SW 1271 (cell line): ENCODE results near the gene TRIM51.
"Not testable (repeated sequence)": the region's sequence is repeated elsewhere in the genome, so short reads cannot be mapped to it uniquely, and the experiment has no call there.

Experiments
- DNase-seq, 2 experiments: peaks; one replicate each; lab custom pipeline; 2025; lab: John Stamatoyannopoulos, UW

The TRIM51 gene, protein sequence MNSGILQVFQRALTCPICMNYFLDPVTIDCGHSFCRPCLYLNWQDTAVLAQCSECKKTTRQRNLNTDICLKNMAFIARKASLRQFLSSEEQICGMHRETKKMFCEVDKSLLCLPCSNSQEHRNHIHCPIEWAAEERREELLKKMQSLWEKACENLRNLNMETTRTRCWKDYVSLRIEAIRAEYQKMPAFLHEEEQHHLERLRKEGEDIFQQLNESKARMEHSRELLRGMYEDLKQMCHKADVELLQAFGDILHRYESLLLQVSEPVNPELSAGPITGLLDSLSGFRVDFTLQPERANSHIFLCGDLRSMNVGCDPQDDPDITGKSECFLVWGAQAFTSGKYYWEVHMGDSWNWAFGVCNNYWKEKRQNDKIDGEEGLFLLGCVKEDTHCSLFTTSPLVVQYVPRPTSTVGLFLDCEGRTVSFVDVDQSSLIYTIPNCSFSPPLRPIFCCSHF

DNA sequence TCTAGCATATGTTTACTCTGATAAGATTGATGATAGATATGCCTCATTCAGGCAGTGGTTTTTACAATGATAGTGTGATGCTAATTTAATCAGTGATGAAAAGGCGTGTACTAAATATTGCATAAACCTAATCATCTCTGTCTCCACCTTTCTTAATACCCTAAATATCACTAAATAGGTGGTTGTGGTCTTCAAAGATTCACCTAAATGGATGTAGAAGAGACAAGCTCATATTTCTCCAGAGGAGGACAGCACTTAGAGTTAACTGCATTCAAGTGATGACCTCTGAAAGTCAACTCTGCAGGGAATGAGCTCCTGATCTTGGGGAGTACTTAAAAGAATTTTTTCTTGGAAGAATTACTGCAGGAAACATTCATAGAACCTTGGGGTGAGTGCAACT is at the start of gene TRIM51:
TSS of gene TRIM51 (plus strand) at position 301 of the 400 bp plus-strand sequence. CDS start 2,132 bp downstream, outside the sequence.
- DNase-seq, result not testable (repeated sequence)

DNA sequence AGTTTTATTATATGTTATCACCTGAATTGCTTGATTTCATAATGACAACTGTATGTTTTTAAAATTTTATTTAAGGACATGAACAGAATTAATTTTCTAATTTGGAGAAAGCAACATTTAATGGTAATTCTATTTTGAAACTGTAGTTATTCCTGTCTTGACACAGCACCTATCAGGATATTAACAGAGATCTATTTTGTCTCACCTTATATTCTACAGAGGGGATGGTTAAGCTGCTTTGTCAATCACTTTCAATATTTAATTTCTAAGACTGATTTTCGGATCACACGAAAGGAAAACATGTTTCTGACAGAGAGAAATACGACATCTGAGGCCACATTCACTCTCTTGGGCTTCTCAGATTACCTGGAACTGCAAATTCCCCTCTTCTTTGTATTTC is 44.6 kb upstream of the TRIM51 start, which contains the start of gene OR5D16:
TSS of gene OR5D16 (plus strand) at position 301 of the 400 bp plus-strand sequence. CDS start at position 301, 0 bp downstream.
- no peak for DNase-seq

DNA sequence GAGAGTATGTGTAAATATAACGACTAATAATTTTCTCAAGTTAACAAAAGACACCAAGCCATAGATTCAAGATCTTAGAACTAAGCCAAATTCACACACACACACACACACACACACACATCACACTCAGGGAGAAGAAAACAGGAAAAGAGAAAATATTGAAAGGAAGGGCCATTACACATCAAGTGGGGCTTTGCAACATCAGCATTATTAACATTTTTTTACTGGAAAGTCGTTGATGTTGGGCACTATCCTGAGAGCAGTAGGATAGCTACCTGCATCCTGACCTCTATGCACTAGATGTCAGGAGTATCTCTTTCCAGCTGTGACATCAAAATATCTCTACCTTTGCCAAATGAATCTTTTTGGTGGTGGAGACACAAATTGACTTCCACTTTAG is 35.6 kb upstream of the TRIM51 start:
- no peak for DNase-seq

DNA sequence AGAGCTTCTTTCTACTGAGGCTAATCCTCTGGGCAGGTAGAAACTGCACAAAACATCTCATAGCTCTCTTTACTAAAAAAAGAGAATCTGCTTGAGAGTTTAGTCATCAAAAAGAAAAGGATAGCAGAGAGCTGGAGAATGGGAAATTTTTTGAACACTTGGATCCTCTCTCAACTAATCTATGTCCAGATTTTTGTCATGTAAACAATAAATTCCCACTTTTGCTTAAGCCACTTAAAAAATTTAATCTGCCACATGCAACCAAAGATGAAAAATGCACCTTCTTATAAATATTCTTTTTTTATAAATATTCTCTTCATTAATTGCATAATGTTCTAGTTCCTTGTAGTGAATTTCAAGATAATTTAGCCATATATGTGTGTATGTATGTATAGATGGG is 34.1 kb upstream of the TRIM51 start:
- DNase-seq, result no peak

DNA sequence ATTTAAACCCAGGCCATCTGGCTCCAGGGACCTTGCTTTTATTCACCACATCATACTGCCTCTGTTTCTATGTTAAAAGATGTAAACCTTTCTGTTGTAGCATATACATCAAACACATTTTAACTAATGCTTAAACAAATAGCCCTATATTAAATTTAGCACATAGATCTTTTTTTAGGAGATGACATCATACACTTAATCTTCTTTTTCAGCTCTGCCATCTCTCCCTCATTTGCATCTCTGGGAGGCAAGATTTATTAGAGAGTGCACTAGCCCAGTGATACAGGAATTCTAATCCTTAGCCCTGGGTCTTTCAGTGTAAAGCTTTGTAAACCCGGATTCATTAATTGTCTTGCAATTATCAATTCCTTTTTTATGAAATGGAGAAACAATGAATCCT is 31.0 kb upstream of the TRIM51 start:
- no peak for DNase-seq

DNA sequence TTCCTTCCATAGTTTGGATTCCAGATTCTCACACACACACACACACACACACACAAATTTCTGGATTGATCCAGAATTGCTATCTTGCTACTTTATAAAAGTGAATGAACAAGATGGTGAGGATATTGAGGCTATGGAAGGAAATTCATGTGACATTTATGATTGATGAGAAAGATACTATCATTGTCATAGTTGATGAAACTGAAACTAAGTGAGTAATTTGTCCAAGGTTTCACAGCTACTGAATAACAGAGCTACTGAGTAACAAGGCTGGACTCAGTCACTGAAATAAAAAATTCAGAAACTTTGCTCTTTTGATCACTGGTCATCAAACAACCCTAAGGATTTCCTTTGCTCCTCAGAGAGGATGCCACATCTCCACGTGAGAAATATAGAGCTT is 28.4 kb upstream of the TRIM51 start:
- no peak for DNase-seq

DNA sequence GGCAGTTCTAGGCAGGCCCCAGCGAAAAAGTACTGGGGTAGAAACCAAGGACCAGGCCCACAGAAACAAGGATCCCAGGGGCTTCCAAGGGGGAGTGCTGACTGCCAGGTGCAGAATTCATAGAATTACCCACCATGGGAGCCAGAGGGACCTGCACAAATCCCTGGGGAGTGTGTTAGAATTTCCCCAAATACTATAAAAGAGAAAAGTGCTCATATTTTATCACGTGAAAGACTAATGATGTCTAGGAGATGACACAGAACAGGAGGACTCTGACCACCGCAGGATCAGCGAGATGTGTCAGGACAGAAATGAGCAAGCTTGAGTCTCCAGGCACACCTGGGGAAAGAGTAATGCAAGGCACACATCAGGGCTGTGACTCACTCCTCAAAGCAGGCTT is 15.7 kb upstream of the TRIM51 start:
- DNase-seq, result not testable (repeated sequence)

DNA sequence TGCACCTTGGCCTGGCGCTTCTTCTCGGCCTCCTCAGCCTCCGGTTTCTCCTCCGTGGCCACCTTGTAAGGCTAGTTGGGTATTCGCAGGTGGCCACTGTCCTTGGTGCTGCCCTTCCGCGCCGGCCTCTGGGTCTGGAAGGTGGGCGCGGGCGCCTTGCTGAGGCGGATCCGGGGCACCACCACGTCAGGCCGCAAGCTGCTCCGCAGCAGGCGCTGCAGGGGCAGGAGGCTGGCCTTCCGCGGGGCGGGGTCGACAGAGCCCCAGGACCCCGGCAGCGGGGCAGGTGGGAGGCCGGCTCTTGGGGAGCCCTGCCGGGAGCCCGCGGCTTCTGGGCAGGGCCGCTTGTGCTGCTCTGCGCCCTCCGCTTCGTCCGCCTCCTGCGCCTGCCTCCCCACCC is 10.4 kb upstream of the TRIM51 start:
- not testable (repeated sequence) for DNase-seq

DNA sequence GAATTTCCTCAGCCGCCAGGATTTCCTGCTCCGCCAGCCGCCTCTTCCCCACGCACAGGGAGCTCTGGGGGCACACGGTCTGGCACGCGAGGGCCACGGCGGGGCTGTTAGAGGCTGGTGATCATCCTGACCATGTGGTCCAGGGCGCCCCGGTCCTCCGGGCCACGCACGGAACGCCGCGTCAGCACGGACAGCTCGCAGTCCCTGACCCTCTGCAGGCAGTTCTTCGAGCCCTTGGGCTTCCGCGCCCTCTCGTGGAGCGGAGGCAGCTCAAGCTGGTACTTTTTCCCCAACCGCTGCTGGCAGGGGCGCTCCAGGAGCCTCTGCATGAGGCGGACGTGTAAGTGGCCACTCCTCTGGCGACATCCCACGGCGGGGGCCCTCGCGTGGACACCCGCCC is 10.0 kb upstream of the TRIM51 start:
- not testable (repeated sequence) for DNase-seq

DNA sequence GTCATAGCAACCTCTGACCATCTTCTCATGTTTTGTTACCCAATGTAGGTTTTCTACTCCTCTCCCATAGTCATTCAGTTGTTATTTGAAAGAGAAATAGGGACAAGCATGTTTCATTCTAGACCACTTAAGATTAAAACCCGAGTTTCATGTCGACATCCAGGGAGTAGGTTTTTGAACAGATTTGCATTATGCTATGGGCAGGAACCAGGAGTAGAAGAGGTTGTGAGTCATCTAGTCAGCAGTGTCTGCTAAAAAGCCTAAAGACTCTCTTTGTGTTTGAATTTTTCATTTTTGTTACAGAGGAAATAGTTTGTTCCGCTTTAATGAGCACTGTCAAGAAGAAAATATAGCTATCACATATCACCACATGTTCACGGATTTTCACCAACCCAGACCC is 1.9 kb downstream of the TRIM51 start:
- DNase-seq, result not testable (repeated sequence)

DNA sequence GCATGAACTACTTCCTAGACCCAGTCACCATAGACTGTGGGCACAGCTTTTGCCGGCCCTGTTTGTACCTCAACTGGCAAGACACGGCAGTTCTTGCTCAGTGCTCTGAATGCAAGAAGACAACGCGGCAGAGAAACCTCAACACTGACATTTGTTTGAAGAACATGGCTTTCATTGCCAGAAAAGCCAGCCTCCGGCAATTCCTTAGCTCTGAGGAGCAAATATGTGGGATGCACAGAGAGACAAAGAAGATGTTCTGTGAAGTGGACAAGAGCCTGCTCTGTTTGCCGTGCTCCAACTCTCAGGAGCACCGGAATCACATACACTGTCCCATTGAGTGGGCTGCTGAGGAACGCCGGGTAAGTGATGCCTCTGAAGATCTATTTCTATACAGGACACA is 2.4 kb downstream of the TRIM51 start:
- not testable (repeated sequence) for DNase-seq

DNA sequence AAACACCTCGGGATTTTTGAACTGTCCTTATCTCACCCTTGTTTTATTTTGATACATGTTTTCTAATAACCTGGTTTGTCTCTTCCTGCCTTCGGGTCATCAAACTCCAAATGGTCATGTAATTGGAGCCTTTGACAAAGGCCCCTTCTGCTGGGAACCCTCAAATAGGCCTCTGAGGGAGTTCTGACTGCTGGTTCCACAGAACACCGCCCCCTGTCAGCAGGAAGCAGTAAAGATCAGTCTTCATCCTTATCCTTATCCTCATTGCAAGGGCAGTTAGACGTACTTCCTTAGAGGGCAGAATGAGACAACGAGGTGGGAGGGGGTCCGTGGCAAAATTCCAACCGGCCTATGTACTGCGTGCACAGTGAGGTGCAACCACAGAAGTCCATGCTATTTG is 12.1 kb downstream of the TRIM51 start:
- DNase-seq, result no peak

DNA sequence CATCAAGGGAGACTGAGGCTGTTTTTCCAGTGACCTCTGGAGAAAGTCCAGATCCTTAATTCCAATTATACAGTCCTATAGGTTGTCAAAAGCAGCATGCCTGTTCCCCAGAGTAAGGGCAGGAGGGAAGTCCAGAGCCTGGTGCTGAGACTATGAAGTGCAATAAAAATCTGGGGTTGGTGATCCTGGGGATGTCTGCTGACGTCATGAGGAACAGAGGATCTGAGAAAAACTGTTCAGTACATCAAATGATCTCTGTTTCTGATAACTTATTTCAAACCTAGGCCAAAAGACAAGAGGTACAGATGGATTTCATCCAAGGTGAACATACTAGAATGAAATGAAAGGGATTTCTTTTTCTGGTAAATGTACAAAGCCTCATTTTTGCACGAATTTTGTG is 19.2 kb downstream of the TRIM51 start:
- no peak for DNase-seq

DNA sequence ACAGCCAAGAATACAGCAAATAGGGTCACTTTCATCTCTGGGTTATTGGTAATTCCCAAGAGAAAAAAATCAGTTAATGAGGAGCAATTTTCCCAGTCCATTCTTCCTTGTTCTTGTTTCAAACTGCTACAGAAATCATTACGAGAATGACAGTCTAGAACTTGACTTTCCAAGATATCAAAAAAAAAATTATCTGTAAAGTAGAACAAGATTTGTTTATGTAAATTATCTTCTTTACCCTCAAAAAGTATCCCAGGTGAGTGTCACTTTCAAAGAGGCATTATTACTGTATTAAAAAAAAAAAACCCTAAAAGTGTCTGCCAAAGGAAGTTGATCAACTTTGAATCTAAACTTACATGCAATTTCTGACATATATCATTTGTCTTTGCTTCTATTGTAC is 31.4 kb downstream of the TRIM51 start, which contains the start of gene OR5W2:
TSS of gene OR5W2 (minus strand) at position 101 of the 400 bp plus-strand sequence. CDS start at position 101, 0 bp downstream.
- no peak for DNase-seq

DNA sequence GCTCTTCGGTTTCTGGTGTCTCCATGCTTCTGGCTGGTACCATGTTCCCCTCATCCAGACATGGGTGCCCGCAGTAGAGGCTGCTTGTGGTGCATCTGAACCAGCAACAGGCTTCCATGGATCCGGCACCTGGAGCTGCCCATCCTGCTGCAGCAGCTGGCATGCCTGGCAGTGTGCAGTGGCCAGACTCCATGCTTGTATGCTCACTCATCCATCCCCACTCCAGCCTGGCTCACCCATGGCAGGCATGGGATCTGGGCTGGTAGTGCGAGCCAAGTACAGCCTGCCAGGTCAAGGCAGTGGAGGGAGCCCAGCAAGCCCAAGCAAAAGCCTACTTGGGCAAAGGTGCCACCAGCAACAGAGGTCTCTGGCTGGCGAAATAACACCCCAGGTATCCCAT is 37.4 kb downstream of the TRIM51 start:
- no peak for DNase-seq

DNA sequence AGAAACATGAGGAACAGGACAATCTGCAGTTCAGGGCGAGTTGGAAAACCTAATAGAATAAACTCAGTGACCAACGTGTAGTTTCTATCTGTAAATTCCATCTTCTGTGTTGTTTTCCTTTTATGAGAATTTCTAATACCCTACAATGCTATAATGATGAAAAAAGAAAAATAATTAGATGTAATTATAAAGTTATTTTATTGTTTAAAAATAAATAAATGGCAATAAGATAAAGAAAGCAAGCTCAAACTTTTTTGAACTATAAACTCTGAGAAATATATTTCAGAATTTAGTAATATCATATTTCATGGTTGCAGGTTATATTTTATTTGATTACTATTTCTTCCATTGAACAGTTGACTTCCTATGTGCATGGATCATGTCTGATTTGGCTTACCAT is 53.2 kb downstream of the TRIM51 start, which contains the start of gene OR5I1:
TSS of gene OR5I1 (minus strand) at position 101 of the 400 bp plus-strand sequence. CDS start at position 101, 0 bp downstream.
- no peak for DNase-seq
